Ureter (tissue), 1 donor: Measurements from ENCODE around the gene PLPPR1. TPM values are rescaled to one million over a fixed set of nuclear protein-coding genes. Genes with fewer than 3 reads are reported as not detected.
"Not testable (repeated sequence)": the region's sequence is repeated elsewhere in the genome, so short reads cannot be mapped to it uniquely, and the experiment has no call there.

Source experiments
- DNase-seq: peaks from one replicate; pipeline ENCODE4 v3.0.0-alpha.2; 2020; ENCODE audit warnings: low spot score
- total RNA-seq: library from RNA; stranded (reverse); gene quantifications from one replicate; pipeline ENCODE4 v1.2.4, GENCODE V29; 2023
- donor health status: DM: yes; HTN: yes; CAD: no.

PLPPR1 gene
- total RNA-seq, 1 donor from 2014 or later, result not detected

DNA sequence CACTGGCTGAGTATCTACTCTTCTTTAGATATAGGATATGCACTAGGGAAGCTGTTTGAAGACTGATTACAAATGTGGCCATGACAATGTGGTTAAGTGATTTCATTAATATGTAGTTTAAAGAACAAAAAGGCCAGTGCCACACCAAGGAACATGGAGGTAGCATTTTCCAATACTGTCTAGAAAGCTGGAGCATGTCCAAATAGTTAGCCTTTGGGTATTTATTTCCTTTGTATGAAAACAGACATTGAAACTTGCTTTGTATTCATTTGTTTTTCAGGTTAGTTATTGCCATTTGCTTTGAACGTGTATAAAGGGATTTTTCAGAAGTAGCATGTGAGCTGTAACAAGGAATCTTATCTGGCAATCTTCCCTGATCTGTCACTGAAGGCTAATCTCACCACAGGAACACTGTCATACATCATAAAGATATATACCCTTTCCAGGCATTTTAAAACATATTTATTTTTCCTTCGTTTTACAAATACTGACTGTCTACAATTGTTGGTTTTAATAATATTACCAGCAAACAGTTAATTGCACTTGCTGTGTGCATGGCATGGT lies 93.4 kb downstream of the PLPPR1 start:
- no peak for DNase-seq

DNA sequence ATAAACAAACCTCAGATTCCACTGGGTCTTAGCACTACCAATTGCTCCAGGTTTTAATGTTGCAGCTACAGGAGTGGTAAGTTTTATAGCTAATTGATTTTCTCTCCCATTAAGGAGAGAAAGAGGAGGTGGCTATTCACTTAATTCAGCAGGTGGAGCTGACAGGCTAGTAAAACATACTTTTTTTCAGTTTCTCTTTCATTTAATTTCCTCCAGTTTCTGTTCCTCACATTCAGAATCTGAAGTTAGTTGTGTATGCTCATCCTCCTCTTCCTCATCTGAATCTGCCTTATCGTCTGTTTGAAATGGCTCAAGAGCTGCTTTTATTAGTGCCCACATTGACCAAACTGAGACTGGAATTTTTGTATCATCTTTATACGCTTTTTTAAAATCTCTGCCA lies 98.0 kb downstream of the PLPPR1 start:
- DNase-seq, result no peak

- not testable (repeated sequence) for DNase-seq
Observed at GRCh38 chr9:101127369-101127768, 98.8 kb downstream of the PLPPR1 start.

- no peak for DNase-seq
Observed at GRCh38 chr9:101128623-101129022, 100.1 kb downstream of the PLPPR1 start.

GRCh38 chr9:101130054-101130453 lies 101.5 kb downstream of the PLPPR1 start:
- DNase-seq, result no peak

DNA sequence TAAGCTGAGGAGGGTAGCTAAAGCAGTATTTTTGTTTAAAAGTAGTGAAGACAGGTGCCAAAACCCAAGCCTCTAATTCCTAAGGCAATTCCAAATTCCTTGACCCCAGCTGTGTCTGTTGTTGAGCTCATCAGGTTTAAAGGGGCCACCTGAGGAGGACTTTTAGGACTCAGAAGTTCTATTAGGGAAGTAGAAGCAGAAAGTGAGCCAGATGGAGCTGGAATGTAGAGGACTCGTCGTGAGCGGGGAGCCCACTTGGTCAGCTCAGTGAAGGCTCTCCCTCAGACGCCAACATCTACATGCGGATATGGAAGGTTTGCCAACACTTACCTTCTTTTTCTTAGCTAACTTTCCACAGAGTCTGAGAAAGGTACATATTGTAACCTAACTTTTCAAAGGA lies 102.8 kb downstream of the PLPPR1 start:
- DNase-seq, result no peak

- no peak for DNase-seq
Observed at GRCh38 chr9:101132801-101133200, 104.3 kb downstream of the PLPPR1 start.

DNA sequence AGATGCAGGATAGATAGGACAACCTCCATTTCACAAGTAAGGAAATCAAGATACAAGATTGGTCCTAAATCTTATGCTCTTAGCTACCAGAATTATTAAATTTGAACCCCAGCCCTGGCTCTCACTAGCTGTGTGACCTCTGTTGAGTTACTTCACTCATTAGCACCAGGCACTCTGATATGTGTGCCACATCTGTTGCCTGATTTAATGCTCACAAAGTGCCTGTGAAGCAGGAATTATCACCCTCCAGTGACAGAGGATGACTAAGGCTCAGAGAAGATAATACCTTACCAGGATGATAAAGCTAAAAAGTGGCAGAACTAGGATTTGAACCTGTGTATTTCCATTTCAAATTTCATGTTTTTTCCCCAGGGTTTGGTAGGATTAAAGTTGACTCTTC lies 110.0 kb downstream of the PLPPR1 start:
- no peak for DNase-seq

DNA sequence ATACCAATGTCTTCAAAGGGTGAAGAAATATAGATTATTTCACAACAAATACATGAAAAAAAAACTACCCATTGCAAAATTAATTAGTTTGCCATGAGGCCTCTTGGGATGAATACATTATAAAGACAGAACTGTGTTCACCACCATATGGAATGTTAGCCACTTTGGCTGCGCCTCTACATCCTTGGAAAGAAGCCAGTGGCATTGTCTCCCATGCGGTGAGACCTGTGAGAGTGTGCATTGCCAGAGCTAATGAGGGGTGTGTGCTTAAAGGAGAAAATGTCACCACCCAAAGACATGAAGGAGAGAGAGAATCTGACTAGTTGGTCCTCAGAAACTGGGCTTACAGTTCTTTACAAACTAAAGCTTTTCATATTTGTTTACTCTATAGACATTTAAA lies 110.6 kb downstream of the PLPPR1 start:
- no peak for DNase-seq

DNA sequence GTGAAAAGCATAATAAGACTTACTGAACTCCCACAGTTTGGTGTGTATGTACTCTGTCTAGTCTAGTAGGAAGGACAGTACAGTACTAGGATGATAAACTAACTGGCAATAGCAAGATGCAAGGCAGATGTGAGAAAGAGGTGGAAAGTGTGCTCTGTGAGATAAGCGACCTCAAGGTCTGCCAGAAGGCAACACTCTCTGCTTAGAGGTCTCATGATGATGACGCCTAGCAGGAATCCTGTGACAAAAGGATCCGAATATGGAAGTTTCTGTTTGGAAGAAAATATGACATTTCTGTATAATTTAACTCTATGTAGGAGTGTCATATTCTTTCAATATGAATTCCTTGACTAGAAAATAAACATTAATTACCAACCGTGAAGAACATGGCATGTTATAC lies 112.2 kb downstream of the PLPPR1 start:
- DNase-seq, result no peak

GRCh38 chr9:101146508-101146907 lies 118.0 kb downstream of the PLPPR1 start:
- no peak for DNase-seq

DNA sequence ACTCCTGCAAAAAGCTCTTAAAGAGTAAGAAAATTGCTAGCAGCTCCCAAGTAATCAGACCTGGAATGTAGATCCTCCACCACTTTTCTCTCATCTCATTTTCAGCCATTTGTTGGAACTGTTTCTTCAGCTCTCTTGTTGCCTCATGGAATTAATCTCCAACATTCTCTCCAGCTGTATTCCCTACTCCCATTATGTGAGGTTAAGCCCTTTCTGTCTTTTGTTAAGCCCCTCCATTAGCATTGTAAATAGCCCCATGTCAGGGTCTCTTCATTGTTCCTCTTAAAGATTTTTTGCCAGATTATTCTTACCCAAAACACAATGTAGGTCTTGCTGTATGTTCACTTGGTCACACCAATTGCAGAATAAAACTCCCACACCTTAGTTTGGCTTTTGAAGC lies 119.8 kb downstream of the PLPPR1 start:
- DNase-seq, result no peak

DNA sequence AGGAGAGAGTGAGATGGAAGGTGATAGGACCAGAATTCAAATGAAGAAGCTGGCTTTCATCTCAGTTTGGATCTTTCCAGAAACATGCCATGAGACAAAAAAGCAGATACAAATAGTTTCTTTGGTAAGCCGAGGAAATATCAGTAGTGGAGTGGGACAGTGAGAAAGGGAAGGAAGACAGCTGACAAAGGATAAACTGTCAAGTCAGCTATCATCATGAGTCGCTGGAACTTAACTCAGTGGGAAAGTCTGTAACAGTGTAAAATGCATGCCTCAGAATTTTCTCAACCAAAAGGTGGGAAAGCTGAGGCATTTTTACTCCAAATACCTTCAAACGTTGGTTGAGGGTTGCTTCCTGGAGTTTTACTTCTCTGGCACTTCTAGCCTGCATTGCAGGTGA lies 129.8 kb downstream of the PLPPR1 start:
- no peak for DNase-seq

- no peak for DNase-seq
Observed at GRCh38 chr9:101162231-101162630, 133.7 kb downstream of the PLPPR1 start.

GRCh38 chr9:101165131-101165530 lies 136.6 kb downstream of the PLPPR1 start:
- no peak for DNase-seq

DNA sequence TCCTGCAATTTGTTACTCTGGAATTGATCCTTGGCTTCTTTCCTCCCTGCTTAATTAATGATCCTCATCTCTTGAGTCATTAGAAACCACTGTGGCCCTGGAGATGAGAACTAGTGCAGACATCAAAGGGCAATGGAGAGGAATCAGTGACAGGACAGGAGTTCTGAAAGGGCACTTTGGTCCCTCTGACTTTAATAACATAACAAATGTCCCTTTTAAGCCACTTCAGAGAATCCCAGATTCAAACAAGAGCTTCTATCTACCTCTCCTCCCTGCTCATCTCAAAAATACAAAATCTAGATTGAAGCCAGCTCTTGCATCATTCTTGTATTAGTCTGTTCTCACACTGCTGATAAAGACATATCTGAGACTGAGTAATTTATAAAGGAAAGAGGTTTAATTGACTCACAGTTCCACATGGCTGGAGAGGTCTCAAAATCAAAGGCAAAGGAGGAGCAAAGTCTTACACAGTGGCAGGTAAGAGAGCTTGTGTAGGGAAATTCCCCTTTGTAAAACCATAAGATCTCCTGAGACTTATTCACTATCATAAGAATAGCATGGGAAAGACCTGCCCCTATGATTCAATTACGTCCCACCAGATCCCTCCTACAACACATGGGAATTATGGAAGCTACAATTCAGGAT lies 139.1 kb downstream of the PLPPR1 start:
- no peak for DNase-seq

GRCh38 chr9:101172616-101173015 lies 144.1 kb downstream of the PLPPR1 start:
- no peak for DNase-seq

GRCh38 chr9:101173907-101174306 lies 145.4 kb downstream of the PLPPR1 start:
- no peak for DNase-seq

DNA sequence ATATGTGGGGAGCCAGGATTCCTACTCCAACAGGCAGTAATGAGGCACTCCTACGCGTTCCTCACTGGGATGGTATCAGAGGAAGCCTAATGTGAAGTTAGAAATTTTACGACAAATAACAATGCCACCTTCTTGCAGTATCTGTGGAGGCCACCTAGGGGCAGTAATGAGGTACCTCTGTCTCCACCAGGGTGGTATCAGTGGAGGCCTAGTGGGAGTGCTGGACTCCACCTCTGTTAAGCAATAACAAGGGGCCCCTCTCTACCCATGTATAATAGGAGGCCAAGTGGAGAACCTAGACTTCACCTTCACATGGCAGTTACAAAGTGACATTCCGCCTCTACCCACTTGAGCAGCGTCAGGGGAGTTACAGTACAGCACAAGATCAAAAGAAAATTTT lies 147.9 kb downstream of the PLPPR1 start:
- DNase-seq, result no peak

- DNase-seq, result no peak
Observed at GRCh38 chr9:101184813-101185278, 156.3 kb downstream of the PLPPR1 start.

DNA sequence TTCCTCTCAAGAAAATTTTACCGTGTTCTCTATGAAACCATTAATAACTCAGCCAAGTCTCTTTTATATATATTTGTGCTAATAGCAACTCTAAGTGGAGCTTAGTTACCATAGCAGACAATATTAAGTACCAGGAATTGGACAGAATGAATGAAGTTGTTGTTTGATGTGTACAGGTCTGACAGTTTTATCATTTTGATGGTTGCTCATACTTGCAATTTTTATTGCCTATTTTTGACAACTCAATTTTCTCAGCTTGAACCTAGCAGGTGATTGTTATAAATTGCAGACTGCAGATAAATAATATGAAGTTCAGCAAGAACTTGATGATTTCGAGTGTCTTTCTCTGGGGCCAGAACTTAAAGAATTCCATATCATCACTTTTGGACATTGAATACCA lies 163.2 kb downstream of the PLPPR1 start:
- no peak for DNase-seq

- DNase-seq, result no peak
Observed at GRCh38 chr9:101197026-101197425, 168.5 kb downstream of the PLPPR1 start.

DNA sequence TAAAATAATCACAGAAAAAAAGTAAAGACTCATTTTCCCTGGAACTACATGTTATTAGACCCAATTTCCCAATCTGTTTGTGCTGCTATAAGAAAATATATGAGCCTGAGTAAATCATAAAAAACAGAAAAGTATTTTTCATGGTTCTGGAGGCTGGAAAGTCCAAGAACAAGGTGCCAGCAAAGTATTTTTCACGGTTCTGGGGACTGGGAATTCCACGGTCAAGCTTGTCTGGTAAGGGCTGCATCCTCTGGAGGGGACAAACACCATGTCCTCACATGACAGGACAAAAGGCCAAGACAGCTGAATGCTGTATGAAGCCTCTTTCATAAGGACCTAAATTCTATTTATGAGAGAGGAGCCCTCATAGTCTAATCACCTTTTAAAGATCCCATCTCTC lies 172.3 kb downstream of the PLPPR1 start:
- no peak for DNase-seq

- no peak for DNase-seq
Observed at GRCh38 chr9:101201630-101202029, 173.1 kb downstream of the PLPPR1 start.
